GM12864 (cell line): ENCODE results near the gene SHB.

ENCODE experiments used
- DNase-seq: peaks from one replicate; pipeline ENCODE4 v3.0.0-alpha.2; 2011; ENCODE audit warnings: low read depth
- H3K4me3 ChIP-seq: 2 replicates; pipeline ENCODE4 v1.5.1; 2011; ENCODE audit warnings: mild to moderate bottlenecking, low read depth, low read length, control low read depth
- CTCF ChIP-seq: IDR thresholded peaks from 2 replicates; pipeline ENCODE4 v1.5.1; 2011; ENCODE audit warnings: low read depth, mild to moderate bottlenecking, moderate library complexity, low read length, control low read depth, inconsistent platforms; ENCODE audit errors: missing control alignments

SHB gene

GRCh38 chr9:38029915-38030638 lies 39.0 kb downstream of the SHB start:
- DNase-seq: no peak
- H3K4me3 ChIP-seq: no peak overlapping the region
- TF ChIP-seq CTCF: no peak

GRCh38 chr9:38027714-38028113 lies 41.3 kb downstream of the SHB start:
- TF ChIP-seq CTCF: no peak
- no peak for DNase-seq
- H3K4me3 ChIP-seq: no peak overlapping the region

- no peak for DNase-seq
- no peak for TF ChIP-seq CTCF
- H3K4me3 ChIP-seq: no peak overlapping the region
Measured at GRCh38 chr9:38026840-38027527, 42.0 kb downstream of the SHB start.

- TF ChIP-seq CTCF: no peak
- H3K4me3 ChIP-seq: no peak overlapping the region
- no peak for DNase-seq
Measured at GRCh38 chr9:38026021-38026809, 42.8 kb downstream of the SHB start.

GRCh38 chr9:38025166-38025565 lies 43.9 kb downstream of the SHB start:
- no peak for TF ChIP-seq CTCF
- DNase-seq: no peak
- no peak overlapping the region for H3K4me3 ChIP-seq

GRCh38 chr9:38024036-38024681 lies 44.9 kb downstream of the SHB start:
- no peak overlapping the region for H3K4me3 ChIP-seq
- DNase-seq: no peak
- TF ChIP-seq CTCF: no peak
